NCI-H82 (cell line): ENCODE results near the gene GSG1L.
"Not testable (repeated sequence)": the region's sequence is repeated elsewhere in the genome, so short reads cannot be mapped to it uniquely, and the experiment has no call there.

Experiments
- DNase-seq: peaks from one replicate; lab custom pipeline; 2025; lab: John Stamatoyannopoulos, UW

The GSG1L gene

GRCh38 chr16:27950206-27950887, 113.2 kb downstream of the GSG1L start:
- peak; percentile 29 for DNase-seq

DNA sequence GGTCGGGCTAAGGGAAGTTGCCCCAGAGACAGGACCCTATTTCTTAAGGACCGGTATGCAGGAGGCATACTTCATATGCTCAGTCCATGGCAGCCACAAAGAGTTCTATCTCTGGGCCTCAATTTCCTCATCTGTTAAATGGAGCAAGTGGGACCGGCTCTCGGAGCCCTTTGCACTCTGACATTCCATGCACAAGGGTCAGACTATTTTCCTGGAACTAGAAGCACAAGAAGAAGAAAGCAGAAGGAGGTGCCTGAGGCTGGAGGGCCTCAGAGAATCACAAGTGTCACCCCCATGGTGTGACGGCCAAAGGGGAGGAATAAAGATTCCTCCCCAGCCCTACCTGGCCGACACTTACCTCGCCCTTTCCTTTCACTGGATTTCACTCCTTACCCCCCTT, 115.8 kb downstream of the GSG1L start:
- DNase-seq = no peak

DNA sequence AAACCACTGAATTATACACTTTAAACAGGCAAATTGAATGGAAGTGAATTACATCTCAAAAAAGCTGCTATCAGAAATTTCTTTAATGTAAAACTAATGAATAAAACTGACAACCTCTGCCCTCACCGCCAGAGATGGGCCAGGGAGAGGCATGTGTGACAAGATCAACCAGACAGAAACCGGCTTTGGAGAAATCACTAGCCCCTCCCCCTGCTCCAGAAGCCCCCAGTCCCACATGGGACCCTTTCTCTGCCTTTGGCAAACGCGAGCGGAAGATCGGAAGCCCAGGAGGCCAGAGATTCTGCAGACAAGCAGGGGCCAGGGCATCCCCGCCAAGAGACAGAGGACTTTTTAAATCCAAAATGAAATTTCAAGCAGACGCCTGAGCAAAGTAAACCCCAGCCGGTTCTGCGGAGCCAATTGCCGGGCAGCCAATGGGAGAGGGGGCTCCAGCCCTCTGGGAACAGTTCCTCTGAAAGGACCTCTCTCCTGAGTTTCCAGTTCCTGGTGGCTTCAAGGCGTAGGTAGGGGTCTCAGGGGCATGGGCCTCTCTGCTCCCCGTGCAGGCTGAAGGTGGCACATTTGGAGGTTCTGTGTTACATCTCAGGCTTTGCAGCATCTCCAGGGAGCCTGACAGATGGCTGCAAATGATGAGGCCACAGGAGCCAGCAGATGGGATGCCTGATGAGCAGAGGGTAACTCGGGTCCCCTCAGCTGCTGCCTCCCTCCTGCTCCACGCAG, 118.1 kb downstream of the GSG1L start:
- peak; percentile 96 for DNase-seq

- peak; percentile 14 for DNase-seq
These were observed 119.7 kb downstream of the GSG1L start for GRCh38 chr16:27943766-27944165.

- not testable (repeated sequence) for DNase-seq
These were observed 121.4 kb downstream of the GSG1L start for GRCh38 chr16:27942071-27942470.

- DNase-seq = no peak
These were observed 128.4 kb downstream of the GSG1L start for GRCh38 chr16:27935076-27935475.

DNA sequence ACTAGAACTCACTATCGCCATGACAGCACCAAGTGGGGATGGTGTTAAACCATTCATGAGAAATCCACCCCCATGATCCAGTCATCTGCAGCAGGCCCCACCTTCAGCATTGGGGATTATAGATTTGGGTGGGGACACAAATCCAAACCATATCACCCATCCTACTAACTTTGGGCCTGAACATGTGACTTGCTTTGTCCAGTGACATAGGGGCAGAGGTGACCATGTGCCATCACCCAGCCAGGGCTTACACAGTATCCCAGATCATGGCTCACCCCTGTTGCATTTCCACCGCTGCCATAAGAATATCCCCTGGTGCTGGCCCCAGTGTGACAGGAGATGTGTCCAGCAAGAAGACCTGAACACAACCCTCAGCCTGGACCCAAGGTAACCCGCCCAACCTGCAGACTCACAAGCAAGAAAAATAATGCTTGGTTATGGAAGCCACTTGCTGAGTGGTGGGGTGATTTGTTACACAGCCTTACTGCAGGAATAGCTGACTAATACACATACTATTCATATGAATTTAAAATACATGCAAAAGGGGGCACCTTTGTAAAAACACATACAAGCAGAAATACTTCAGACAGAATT, 130.9 kb downstream of the GSG1L start:
- no peak for DNase-seq

DNA sequence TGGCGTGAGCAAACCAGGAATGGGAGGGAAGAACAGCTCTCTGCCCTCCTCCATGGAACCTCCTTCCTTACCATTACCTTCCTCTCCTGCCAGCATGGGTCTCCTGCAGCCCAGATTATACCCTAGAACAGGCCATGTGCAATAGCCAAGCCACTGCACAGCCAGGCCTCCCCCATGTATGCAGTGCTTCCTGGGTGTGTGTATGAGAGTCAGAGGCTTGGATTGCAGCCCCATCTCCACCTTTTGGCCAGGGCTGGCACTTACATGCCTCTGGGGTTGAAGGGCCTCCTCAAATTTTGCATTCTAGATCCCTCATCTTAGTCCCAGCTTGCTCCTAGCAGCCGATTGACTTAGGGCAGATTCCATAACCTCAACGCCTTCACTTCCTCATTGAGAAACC, 133.7 kb downstream of the GSG1L start:
- DNase-seq = no peak

DNA sequence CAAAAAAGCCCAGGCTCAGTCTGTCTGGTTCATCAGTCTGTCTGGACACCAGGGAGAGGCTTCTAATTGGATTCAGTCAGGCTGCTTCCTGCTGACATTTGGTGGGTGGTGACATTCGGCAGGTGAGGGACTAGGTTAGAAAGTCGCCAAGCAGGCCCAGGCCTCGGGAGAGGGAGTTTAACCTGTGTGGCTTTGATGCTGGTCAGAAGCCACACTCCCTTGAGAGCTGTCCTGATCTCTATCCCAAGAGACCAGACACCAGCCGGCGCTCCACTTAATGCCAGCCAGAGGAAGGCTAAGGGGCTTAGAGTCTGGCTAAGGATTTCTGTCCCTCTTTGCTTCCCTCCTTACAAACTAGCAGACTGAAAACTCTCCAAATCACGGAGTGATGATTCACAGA, 135.0 kb downstream of the GSG1L start:
- peak; percentile 96 for DNase-seq

DNA sequence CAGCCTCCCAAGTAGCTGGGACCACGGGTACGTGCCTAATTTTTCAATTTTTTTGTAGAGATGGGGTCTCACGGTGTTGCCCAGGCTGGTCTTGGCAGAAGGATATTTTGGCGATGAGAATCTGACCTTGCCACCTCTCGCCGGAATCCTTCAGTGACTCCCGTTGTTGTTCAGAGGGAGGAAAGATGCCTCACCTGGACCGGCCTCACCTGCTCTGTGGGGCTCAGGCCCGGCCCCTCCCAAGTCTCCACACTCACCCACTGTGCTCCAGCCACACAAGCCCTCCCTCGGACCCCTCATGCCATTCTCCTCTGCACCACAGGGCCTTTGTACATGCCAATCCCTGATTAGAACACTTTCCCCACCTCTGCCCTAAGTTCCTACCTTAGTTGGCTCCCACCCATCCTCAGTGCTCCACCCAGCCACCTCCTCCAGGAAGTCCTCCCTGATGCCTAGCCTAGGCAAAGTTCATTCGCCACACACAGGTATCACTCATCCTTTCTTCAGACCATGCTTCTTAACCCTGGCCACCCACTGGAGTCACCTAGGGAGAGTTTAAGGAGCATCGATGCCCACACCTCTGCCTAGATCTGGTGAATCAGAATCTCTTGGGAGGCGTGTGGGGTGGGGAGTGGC, 136.1 kb downstream of the GSG1L start:
- no peak for DNase-seq

DNA sequence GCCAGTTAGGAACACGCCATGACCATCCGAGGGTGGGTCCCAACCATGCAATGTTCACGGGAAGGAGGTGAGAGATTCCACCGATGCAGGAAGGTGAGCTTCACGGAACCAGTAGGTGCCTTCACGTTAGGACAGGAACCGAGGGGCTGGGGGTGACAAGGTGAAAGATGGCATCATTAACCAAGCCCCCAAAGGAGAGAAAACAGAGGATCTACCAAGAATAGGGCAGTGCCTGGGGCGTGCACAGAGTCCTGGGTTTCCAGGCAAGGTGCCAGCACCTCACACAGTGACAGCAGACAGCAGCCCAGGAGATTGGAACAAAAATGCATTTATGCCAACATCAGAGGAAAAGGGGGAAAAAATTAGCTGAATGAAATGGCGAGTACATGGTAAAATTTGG, 137.9 kb downstream of the GSG1L start:
- peak; percentile 40 for DNase-seq

GRCh38 chr16:27924411-27925118, 138.9 kb downstream of the GSG1L start:
- DNase-seq = peak; percentile 81

GRCh38 chr16:27923751-27924150, 139.8 kb downstream of the GSG1L start:
- no peak for DNase-seq

DNA sequence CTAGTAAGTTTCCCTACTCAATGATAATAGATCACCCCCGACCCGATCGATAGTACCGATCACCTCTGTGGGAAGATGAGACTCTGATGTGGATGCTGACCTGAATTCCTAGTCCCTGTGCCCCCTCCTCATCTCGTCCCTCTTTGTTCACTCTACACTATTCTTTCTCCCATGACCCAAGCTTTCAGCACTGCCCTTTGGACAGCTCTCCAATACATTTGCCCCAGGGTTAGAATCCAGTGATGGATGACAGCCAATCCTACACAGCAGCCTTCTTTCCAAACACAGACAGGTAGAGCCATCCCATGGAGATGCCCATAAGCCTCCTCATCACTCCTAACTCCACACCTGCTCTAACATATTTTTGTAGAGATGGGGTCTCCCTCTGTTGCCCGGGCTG, 141.1 kb downstream of the GSG1L start:
- no peak for DNase-seq

DNA sequence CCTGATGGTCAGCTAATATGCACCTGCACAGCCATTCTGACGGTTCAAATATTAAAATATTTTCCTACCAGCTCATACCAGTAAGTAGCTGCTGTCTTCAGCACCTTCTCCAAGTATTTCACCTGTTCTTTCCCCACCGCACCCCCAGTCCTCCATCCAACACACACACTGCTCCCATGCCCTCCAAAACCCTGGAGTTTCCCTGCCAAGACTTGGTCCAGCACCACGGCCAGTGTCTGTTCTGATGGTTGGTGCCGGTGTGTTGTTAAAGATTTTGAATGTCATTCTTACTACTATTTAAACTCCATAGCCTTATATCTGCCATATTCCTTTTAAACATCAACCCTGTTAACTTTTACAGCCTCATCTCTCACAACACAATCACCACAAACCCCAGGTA, 142.4 kb downstream of the GSG1L start:
- DNase-seq = no peak

DNA sequence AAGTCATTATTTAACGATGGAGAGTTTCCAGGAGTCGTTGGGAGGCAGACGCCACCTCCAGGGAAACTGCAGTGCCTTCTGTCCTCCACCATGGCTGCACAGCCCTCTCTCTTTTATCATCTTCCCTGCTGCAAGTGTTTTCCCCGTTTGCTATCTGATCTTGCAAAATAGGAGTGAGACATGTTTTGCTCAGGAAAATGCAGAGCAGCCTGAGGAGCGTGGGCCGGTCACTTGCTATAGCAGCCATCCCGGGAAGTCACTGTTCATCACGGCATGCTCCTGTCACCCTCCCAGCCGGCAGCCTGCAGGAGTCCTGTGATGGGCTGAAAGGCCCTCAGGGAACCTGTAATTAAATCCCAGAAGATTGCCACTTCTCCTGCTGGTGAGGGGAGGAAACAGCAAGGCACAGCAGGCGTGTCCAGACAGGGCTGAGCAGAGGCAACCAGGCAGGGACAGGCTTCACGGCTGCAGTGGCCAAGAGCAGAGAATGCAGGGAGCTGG, 143.1 kb downstream of the GSG1L start:
- peak; percentile 93 for DNase-seq

DNA sequence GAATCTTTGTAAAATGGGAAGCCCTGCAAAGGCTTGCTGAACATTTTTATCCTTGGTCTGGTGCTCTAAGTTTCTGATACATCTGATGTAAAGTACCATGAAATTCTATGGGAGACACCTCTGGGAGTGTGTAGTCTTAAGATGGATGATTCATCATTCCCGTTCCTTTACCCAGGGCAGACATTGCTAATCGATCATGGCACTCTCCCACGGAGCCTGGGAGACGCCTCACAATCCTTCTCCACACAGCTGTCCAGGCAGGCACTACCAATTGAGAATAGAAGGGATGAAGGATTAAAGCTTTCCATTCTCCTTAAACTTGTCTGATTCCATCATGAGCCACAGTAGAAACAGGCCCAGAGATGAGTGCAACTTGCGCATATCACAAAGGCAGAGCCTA, 144.8 kb downstream of the GSG1L start:
- peak; percentile 55 for DNase-seq

GRCh38 chr16:27917949-27918348, 145.6 kb downstream of the GSG1L start:
- no peak for DNase-seq

GRCh38 chr16:27911486-27911885, 152.0 kb downstream of the GSG1L start:
- DNase-seq = no peak

DNA sequence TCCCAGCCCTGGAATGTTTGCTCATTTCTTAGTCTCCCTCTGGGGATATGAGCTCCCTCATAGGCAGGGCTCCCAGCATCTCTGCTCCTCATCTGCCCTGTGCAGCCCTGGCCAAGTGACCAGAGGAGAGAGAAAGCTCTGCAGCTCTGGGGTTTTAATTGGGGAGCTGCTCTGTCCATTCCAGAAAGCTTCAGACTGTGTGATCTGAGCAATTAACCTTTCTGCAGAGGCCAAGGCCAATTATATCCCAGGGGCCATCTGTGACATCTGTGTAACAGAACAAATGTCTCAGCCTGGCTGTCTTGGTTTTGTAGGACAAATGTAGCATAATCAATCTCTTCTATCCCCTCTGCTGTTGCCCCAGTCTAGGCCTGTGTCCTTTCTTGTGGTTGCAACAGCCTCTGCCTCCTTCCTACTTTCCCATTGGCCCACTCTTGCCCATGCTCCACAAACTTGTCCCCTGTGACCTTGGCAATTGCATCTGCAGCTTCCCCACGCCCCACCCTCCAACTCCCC, 156.0 kb downstream of the GSG1L start:
- peak; percentile 19 for DNase-seq

DNA sequence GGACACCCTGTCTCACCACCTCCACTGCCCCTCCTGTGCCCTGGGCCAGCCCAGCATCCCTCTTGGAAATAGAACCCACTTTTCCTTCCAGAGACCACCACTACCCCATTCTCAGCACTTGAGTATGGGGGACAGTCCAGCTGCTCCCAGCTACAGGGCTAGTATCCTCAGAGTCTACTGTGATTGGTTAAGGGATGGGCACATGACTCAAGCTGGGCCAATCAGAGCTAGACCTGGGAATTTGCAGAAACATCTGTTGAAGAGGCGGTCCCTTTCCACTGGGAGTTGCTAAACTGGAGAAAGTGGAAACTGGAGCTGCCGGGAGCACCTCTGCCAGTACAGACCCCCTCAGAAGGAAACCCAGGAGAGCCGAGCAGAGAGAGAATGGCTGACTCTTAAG, 156.6 kb downstream of the GSG1L start:
- DNase-seq = peak; percentile 20
